ENCODE results near the gene VWA5B1.

The VWA5B1 gene, protein sequence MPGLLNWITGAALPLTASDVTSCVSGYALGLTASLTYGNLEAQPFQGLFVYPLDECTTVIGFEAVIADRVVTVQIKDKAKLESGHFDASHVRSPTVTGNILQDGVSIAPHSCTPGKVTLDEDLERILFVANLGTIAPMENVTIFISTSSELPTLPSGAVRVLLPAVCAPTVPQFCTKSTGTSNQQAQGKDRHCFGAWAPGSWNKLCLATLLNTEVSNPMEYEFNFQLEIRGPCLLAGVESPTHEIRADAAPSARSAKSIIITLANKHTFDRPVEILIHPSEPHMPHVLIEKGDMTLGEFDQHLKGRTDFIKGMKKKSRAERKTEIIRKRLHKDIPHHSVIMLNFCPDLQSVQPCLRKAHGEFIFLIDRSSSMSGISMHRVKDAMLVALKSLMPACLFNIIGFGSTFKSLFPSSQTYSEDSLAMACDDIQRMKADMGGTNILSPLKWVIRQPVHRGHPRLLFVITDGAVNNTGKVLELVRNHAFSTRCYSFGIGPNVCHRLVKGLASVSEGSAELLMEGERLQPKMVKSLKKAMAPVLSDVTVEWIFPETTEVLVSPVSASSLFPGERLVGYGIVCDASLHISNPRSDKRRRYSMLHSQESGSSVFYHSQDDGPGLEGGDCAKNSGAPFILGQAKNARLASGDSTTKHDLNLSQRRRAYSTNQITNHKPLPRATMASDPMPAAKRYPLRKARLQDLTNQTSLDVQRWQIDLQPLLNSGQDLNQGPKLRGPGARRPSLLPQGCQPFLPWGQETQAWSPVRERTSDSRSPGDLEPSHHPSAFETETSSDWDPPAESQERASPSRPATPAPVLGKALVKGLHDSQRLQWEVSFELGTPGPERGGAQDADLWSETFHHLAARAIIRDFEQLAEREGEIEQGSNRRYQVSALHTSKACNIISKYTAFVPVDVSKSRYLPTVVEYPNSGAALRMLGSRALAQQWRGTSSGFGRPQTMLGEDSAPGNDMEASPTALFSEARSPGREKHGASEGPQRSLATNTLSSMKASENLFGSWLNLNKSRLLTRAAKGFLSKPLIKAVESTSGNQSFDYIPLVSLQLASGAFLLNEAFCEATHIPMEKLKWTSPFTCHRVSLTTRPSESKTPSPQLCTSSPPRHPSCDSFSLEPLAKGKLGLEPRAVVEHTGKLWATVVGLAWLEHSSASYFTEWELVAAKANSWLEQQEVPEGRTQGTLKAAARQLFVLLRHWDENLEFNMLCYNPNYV

DNA sequence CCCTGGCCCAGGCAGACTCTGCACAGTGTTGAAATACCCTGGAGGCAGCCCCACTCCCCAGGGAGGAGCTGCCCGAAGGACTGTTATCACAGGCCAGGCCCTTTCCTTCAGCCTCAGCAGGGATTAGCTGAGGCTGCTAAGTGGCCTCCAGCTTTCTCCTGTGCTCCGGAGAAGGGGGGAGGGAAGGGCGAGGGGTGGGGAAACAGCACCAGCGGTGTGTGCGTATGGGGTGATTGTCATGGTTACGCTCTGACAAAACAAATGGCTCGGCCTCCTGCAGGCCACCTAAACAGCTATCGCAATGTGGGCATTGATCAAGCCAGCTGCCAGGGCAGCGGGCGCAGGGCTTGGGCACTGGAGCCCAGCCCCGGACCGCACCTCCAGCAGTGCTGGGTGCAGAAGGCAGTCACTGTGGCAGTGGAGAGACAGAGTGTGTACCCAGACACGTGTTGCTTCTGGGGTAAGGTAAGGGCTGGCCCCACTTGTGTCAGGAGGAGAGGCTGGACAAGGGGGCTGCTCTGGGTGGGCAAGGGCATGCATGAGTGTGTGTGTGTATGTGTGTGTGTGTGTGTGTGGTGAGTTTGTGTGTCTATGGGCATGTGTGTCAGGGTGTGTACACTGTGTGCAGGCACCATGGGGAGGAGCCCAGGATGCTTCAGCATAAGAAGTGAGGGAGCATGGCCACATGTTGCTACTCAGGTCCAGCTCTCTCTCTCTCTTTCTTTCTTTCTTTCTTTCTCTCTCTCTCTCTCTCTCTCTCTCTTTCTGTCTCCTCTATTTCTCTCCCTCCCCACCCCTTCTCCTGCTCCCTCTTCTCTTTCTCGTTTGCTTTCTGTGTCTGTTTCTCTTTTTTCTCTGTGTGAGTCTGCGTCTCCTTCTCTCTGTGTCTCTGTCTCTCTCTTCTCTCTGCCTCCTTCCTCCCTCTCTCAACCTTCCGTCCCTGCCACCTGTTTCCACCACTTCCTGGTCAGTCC lies at the start of gene VWA5B1:
VWA5B1 (plus strand) TSS at position 252 of the 974 bp plus-strand sequence. CDS start 19,727 bp downstream, outside the sequence.
- H3K4me1 ChIP-seq (ENCODE audit: control insufficient read depth, insufficient read depth, low read length), result peaks cover 9% of the 10 kb centered on the region
- no peaks in the 10 kb centered on the region for H3K36me3 ChIP-seq (ENCODE audit: control insufficient read depth, insufficient read depth, low read length)
- no peak within 1 kb of the TSS for H3K9ac ChIP-seq (ENCODE audit: low read depth, low read length)
- peak within 1 kb of the TSS; percentile 39 for H3K4me3 ChIP-seq (ENCODE audit: low read depth, low read length)
- peaks cover 31% of the 10 kb centered on the region for H3K27me3 ChIP-seq (ENCODE audit: control insufficient read depth, insufficient read depth, low read length)
- H3K9me3 ChIP-seq (ENCODE audit: control insufficient read depth, insufficient read depth, low read length), result no peaks in the 10 kb centered on the region

GRCh38 chr1:20242890-20243479 lies 47.7 kb upstream of the VWA5B1 start:
- Histone ChIP-seq H3K27me3 (ENCODE audit: control insufficient read depth, insufficient read depth, low read length) (peaks cover 2% of the 10 kb centered on the region), H3K4me1 (ENCODE audit: control insufficient read depth, insufficient read depth, low read length) (peaks cover 6% of the 10 kb centered on the region), H3K4me3 (ENCODE audit: low read depth, low read length) (no peak overlapping the region), H3K9ac (ENCODE audit: low read depth, low read length) (no peak overlapping the region), H3K36me3 (ENCODE audit: control insufficient read depth, insufficient read depth, low read length) (no peaks in the 10 kb centered on the region), H3K9me3 (ENCODE audit: control insufficient read depth, insufficient read depth, low read length) (no peaks in the 10 kb centered on the region)

- Histone ChIP-seq H3K36me3 (ENCODE audit: control insufficient read depth, insufficient read depth, low read length) (no peaks in the 10 kb centered on the region), H3K9ac (ENCODE audit: low read depth, low read length) (no peak overlapping the region), H3K9me3 (ENCODE audit: control insufficient read depth, insufficient read depth, low read length) (no peaks in the 10 kb centered on the region), H3K4me1 (ENCODE audit: control insufficient read depth, insufficient read depth, low read length) (peaks cover 6% of the 10 kb centered on the region), H3K4me3 (ENCODE audit: low read depth, low read length) (no peak overlapping the region), H3K27me3 (ENCODE audit: control insufficient read depth, insufficient read depth, low read length) (no peaks in the 10 kb centered on the region)
Measured at GRCh38 chr1:20248971-20249612, 41.6 kb upstream of the VWA5B1 start.

- Histone ChIP-seq H3K9me3 (ENCODE audit: control insufficient read depth, insufficient read depth, low read length) (no peaks in the 10 kb centered on the region), H3K9ac (ENCODE audit: low read depth, low read length) (no peak overlapping the region), H3K4me3 (ENCODE audit: low read depth, low read length) (no peak overlapping the region), H3K4me1 (ENCODE audit: control insufficient read depth, insufficient read depth, low read length) (peaks cover 6% of the 10 kb centered on the region), H3K27me3 (ENCODE audit: control insufficient read depth, insufficient read depth, low read length) (no peaks in the 10 kb centered on the region), H3K36me3 (ENCODE audit: control insufficient read depth, insufficient read depth, low read length) (no peaks in the 10 kb centered on the region)
Measured at GRCh38 chr1:20250340-20250989, 40.2 kb upstream of the VWA5B1 start.

- Histone ChIP-seq H3K27me3 (ENCODE audit: control insufficient read depth, insufficient read depth, low read length) (peaks cover 1% of the 10 kb centered on the region), H3K4me3 (ENCODE audit: low read depth, low read length) (no peak overlapping the region), H3K36me3 (ENCODE audit: control insufficient read depth, insufficient read depth, low read length) (no peaks in the 10 kb centered on the region), H3K4me1 (ENCODE audit: control insufficient read depth, insufficient read depth, low read length) (peaks cover under 1% of the 10 kb centered on the region), H3K9me3 (ENCODE audit: control insufficient read depth, insufficient read depth, low read length) (no peaks in the 10 kb centered on the region), H3K9ac (ENCODE audit: low read depth, low read length) (no peak overlapping the region)
Measured at GRCh38 chr1:20252587-20252986, 38.1 kb upstream of the VWA5B1 start.

DNA sequence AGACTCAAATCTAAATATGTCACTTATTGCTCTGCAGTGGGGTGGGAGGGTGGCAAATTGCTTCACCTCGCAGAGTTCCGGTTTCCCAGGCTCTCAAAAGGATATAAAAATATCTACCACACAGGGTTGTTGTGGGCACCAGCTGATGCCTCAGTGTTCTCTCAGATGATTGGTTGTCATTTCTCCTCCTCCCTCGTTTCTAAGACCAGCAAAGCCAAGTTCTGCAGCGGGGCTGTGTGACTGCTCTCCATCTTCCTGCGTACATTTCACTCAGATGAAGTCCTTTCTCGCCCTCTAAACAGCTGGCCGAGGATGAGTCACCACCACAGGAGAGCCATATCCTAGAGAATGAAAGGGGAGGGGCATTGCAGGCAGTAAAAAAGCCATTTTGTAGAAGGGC lies 35.0 kb upstream of the VWA5B1 start:
- Histone ChIP-seq H3K9me3 (ENCODE audit: control insufficient read depth, insufficient read depth, low read length) (no peaks in the 10 kb centered on the region), H3K27me3 (ENCODE audit: control insufficient read depth, insufficient read depth, low read length) (peaks cover 2% of the 10 kb centered on the region), H3K4me1 (ENCODE audit: control insufficient read depth, insufficient read depth, low read length) (no peaks in the 10 kb centered on the region), H3K36me3 (ENCODE audit: control insufficient read depth, insufficient read depth, low read length) (no peaks in the 10 kb centered on the region), H3K4me3 (ENCODE audit: low read depth, low read length) (no peak overlapping the region), H3K9ac (ENCODE audit: low read depth, low read length) (no peak overlapping the region)

- Histone ChIP-seq H3K27me3 (ENCODE audit: control insufficient read depth, insufficient read depth, low read length) (peaks cover 2% of the 10 kb centered on the region), H3K4me3 (ENCODE audit: low read depth, low read length) (no peak overlapping the region), H3K36me3 (ENCODE audit: control insufficient read depth, insufficient read depth, low read length) (no peaks in the 10 kb centered on the region), H3K9ac (ENCODE audit: low read depth, low read length) (no peak overlapping the region), H3K4me1 (ENCODE audit: control insufficient read depth, insufficient read depth, low read length) (no peaks in the 10 kb centered on the region), H3K9me3 (ENCODE audit: control insufficient read depth, insufficient read depth, low read length) (no peaks in the 10 kb centered on the region)
Measured at GRCh38 chr1:20259646-20260045, 31.0 kb upstream of the VWA5B1 start.

GRCh38 chr1:20261095-20261494 lies 29.6 kb upstream of the VWA5B1 start:
- Histone ChIP-seq H3K9me3 (ENCODE audit: control insufficient read depth, insufficient read depth, low read length) (no peaks in the 10 kb centered on the region), H3K36me3 (ENCODE audit: control insufficient read depth, insufficient read depth, low read length) (no peaks in the 10 kb centered on the region), H3K9ac (ENCODE audit: low read depth, low read length) (no peak overlapping the region), H3K27me3 (ENCODE audit: control insufficient read depth, insufficient read depth, low read length) (peaks cover 2% of the 10 kb centered on the region), H3K4me3 (ENCODE audit: low read depth, low read length) (no peak overlapping the region), H3K4me1 (ENCODE audit: control insufficient read depth, insufficient read depth, low read length) (no peaks in the 10 kb centered on the region)

DNA sequence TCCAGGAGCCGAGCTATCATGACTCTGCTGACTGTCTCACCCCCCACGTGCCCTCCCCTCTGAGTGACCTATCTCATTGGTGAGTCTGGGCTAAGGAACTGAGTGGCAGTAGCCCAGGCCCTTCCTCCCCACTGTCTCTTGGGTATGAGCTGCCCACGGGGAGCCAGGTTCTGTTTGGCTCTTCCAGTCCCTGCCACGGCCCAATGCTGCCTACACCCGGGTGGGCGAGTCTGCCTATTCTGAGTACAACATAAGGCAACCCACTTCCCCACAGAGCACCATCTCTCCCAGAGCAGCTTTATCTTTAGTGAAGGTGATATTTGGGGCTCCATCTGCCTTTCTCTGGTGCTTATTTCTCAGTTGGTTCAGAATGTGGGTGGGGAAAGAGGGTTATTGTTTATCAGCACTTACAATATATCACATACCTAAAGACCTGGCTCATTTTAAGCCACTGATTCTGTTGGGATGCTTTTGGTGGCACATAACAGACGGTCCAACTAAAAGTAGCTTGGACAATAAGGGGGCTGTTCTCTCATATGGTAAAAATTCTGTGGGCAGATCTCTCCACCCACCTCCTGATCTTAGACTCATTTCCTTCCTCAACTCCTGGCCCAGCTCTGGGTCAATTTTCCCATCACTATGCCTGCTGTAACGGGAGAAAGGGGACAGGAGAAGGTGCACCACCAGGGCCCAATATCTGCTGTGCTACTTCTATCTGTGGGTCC lies 27.7 kb upstream of the VWA5B1 start:
- Histone ChIP-seq H3K27me3 (ENCODE audit: control insufficient read depth, insufficient read depth, low read length) (no peaks in the 10 kb centered on the region), H3K9ac (ENCODE audit: low read depth, low read length) (no peak overlapping the region), H3K36me3 (ENCODE audit: control insufficient read depth, insufficient read depth, low read length) (no peaks in the 10 kb centered on the region), H3K4me3 (ENCODE audit: low read depth, low read length) (no peak overlapping the region), H3K4me1 (ENCODE audit: control insufficient read depth, insufficient read depth, low read length) (no peaks in the 10 kb centered on the region), H3K9me3 (ENCODE audit: control insufficient read depth, insufficient read depth, low read length) (no peaks in the 10 kb centered on the region)
